ENCODE measurements around the gene HNRNPF.
A peak's percentile ranks its signal among the peaks of the same experiment; 100 is the strongest.
"Not testable (repeated sequence)": the region's sequence is repeated elsewhere in the genome, so short reads cannot be mapped to it uniquely, and the experiment has no call there.

Gene HNRNPF

DNA sequence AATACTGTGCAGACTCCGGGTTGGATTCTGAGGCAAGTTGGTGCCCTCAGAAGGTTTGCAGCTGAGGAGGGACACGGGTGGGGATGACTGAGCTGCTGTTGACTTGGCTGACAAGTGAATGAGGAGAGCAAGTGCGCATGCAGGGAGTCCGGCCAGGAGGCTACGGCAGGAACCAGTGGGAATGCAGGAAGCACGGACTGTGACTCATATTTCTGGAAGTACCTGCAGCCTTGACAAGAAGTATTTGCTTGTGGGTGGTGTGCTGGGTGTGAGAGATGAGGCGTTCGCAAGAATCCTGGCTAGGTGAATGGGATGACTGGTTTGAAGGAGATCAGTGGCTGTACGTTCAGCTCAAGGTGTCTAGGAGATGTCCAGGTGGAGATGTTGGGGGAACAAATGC is 68.4 kb downstream of the HNRNPF start:
- no peak overlapping the region for H3K27ac ChIP-seq (ENCODE audit: low read length)
- DNase-seq, result no peak
- no peaks in the 10 kb centered on the region for H4K20me1 ChIP-seq (ENCODE audit: insufficient read depth, low read length)
- no peaks in the 10 kb centered on the region for H3K4me1 ChIP-seq (ENCODE audit: insufficient read depth, low read length)
- no peaks in the 10 kb centered on the region for H3K79me2 ChIP-seq (ENCODE audit: insufficient read depth, low read length)
- no peak for ATAC-seq (ENCODE audit: insufficient read depth, low read depth)
- no peaks in the 10 kb centered on the region for H3K9me3 ChIP-seq (ENCODE audit: insufficient read depth, low read length, severe bottlenecking)
- no peak overlapping the region for H3K9ac ChIP-seq (ENCODE audit: low read depth, low read length)
- peaks cover 4% of the 10 kb centered on the region for H3K27me3 ChIP-seq (ENCODE audit: insufficient read depth, low read length, poor library complexity)
- H3K4me3 ChIP-seq (ENCODE audit: low read depth in 1 of 2, low read length in 2 of 2), result no peak overlapping the region
- H2AFZ ChIP-seq (ENCODE audit: low read depth, low read length), result no peak overlapping the region
- no peak for TF ChIP-seq EZH2 (IDR thresholded peaks at IDR 0.05; ENCODE audit: borderline replicate concordance, low read depth, low read length, severe bottlenecking)
- TF ChIP-seq, protein P1, sequence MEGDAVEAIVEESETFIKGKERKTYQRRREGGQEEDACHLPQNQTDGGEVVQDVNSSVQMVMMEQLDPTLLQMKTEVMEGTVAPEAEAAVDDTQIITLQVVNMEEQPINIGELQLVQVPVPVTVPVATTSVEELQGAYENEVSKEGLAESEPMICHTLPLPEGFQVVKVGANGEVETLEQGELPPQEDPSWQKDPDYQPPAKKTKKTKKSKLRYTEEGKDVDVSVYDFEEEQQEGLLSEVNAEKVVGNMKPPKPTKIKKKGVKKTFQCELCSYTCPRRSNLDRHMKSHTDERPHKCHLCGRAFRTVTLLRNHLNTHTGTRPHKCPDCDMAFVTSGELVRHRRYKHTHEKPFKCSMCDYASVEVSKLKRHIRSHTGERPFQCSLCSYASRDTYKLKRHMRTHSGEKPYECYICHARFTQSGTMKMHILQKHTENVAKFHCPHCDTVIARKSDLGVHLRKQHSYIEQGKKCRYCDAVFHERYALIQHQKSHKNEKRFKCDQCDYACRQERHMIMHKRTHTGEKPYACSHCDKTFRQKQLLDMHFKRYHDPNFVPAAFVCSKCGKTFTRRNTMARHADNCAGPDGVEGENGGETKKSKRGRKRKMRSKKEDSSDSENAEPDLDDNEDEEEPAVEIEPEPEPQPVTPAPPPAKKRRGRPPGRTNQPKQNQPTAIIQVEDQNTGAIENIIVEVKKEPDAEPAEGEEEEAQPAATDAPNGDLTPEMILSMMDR (IDR thresholded peaks at IDR 0.05; ENCODE audit: borderline replicate concordance, extremely low read depth, low read length, poor library complexity, severe bottlenecking), result no peak
- no peak overlapping the region for H3K4me2 ChIP-seq (ENCODE audit: insufficient read depth, low read length)
- H3K36me3 ChIP-seq (ENCODE audit: insufficient read depth, low read length), result no peaks in the 10 kb centered on the region

DNA sequence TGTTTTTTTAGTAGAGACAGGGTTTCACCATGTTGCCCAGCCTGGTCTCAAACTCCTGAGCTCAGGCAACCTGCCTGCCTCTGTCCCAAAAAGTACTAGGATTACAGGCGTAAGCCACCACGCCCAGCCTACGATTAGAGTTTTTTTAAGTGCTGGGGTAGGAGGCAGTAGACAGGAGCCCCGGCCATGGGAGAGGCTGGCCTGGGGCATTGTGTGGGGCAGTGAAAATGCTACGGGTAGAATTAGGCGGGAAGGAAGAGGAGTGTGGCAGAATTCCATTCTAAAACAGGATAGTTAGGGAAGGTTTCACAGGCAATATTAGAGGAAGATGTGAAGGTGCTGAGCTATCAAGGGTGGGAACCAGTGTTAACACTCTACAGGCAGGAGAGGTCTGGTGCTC is 68.9 kb downstream of the HNRNPF start:
- H3K9ac ChIP-seq (ENCODE audit: low read depth, low read length), result no peak overlapping the region
- no peak overlapping the region for H2AFZ ChIP-seq (ENCODE audit: low read depth, low read length)
- no peak overlapping the region for H3K27ac ChIP-seq (ENCODE audit: low read length)
- DNase-seq (no peak), ATAC-seq (ENCODE audit: insufficient read depth, low read depth) (no peak)
- H3K27me3 ChIP-seq (ENCODE audit: insufficient read depth, low read length, poor library complexity), result peaks cover 4% of the 10 kb centered on the region
- no peaks in the 10 kb centered on the region for H4K20me1 ChIP-seq (ENCODE audit: insufficient read depth, low read length)
- TF ChIP-seq, protein P1 (IDR thresholded peaks at IDR 0.05; ENCODE audit: borderline replicate concordance, extremely low read depth, low read length, poor library complexity, severe bottlenecking), result no peak
- no peak for TF ChIP-seq EZH2 (IDR thresholded peaks at IDR 0.05; ENCODE audit: borderline replicate concordance, low read depth, low read length, severe bottlenecking)
- H3K79me2 ChIP-seq (ENCODE audit: insufficient read depth, low read length), result no peaks in the 10 kb centered on the region
- H3K4me1 ChIP-seq (ENCODE audit: insufficient read depth, low read length), result no peaks in the 10 kb centered on the region
- no peak overlapping the region for H3K4me2 ChIP-seq (ENCODE audit: insufficient read depth, low read length)
- H3K36me3 ChIP-seq (ENCODE audit: insufficient read depth, low read length), result no peaks in the 10 kb centered on the region
- no peaks in the 10 kb centered on the region for H3K9me3 ChIP-seq (ENCODE audit: insufficient read depth, low read length, severe bottlenecking)
- no peak overlapping the region for H3K4me3 ChIP-seq (ENCODE audit: low read depth in 1 of 2, low read length in 2 of 2)

DNA sequence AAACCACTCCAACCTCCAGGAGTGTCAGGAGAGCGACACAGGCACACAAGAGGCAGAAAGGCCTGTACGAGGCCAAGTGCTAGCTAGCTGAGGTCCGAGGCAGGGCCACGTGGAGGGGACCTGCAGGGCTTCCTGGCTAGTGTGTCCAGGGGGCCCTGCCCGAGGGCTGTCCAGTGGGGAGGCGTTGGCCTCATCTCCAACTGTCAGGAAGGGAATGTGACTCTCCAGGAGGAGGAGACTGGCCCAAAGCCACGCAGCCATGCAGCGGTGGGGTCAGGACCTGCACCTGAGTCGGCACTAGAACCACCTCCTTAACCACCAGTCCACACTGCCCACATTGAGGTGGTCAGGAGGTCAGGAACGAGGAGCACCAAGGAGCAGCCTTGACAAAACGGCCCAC is 69.8 kb downstream of the HNRNPF start:
- no peak overlapping the region for H2AFZ ChIP-seq (ENCODE audit: low read depth, low read length)
- no peak overlapping the region for H3K4me2 ChIP-seq (ENCODE audit: insufficient read depth, low read length)
- H3K9ac ChIP-seq (ENCODE audit: low read depth, low read length), result no peak overlapping the region
- ATAC-seq (ENCODE audit: insufficient read depth, low read depth) (no peak), DNase-seq (no peak)
- H3K27me3 ChIP-seq (ENCODE audit: insufficient read depth, low read length, poor library complexity), result peaks cover 4% of the 10 kb centered on the region
- H4K20me1 ChIP-seq (ENCODE audit: insufficient read depth, low read length), result no peaks in the 10 kb centered on the region
- TF ChIP-seq, protein P1 (IDR thresholded peaks at IDR 0.05; ENCODE audit: borderline replicate concordance, extremely low read depth, low read length, poor library complexity, severe bottlenecking), result no peak
- TF ChIP-seq EZH2 (IDR thresholded peaks at IDR 0.05; ENCODE audit: borderline replicate concordance, low read depth, low read length, severe bottlenecking), result no peak
- no peak overlapping the region for H3K27ac ChIP-seq (ENCODE audit: low read length)
- H3K9me3 ChIP-seq (ENCODE audit: insufficient read depth, low read length, severe bottlenecking), result no peaks in the 10 kb centered on the region
- no peaks in the 10 kb centered on the region for H3K4me1 ChIP-seq (ENCODE audit: insufficient read depth, low read length)
- no peaks in the 10 kb centered on the region for H3K79me2 ChIP-seq (ENCODE audit: insufficient read depth, low read length)
- no peak overlapping the region for H3K4me3 ChIP-seq (ENCODE audit: low read depth in 1 of 2, low read length in 2 of 2)
- H3K36me3 ChIP-seq (ENCODE audit: insufficient read depth, low read length), result no peaks in the 10 kb centered on the region

DNA sequence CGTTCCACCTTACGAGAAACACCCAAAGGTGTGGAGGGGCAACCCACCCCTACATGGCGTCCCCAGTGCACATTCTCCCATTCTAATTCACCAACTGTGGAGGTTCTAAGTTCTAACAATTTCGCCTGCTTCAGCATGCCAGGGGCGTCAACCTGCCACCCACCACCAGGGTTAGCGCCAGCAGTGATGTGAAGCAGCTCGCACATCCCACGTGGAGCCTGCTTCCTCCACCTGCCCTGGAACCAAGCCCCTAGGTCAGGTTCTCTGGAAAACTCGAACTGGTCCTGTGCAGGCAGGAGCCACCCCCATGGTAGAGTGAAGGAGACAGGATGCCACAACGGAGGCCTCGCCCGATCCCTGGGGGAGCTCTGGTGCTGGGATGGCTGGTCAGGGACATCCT is 70.9 kb downstream of the HNRNPF start:
- ATAC-seq (ENCODE audit: insufficient read depth, low read depth) (0 out of 3 replicates have a peak, but pooled peaks have one; percentile 27), DNase-seq (no peak)
- Histone ChIP-seq H3K4me3 (ENCODE audit: low read depth in 1 of 2, low read length in 2 of 2) (no peak overlapping the region), H3K9ac (ENCODE audit: low read depth, low read length) (no peak overlapping the region), H4K20me1 (ENCODE audit: insufficient read depth, low read length) (no peaks in the 10 kb centered on the region), H3K36me3 (ENCODE audit: insufficient read depth, low read length) (no peaks in the 10 kb centered on the region), H3K27ac (ENCODE audit: low read length) (no peak overlapping the region), H3K4me2 (ENCODE audit: insufficient read depth, low read length) (no peak overlapping the region), H3K27me3 (ENCODE audit: insufficient read depth, low read length, poor library complexity) (peaks cover 4% of the 10 kb centered on the region), H3K9me3 (ENCODE audit: insufficient read depth, low read length, severe bottlenecking) (no peaks in the 10 kb centered on the region), H2AFZ (ENCODE audit: low read depth, low read length) (no peak overlapping the region), H3K4me1 (ENCODE audit: insufficient read depth, low read length) (no peaks in the 10 kb centered on the region), H3K79me2 (ENCODE audit: insufficient read depth, low read length) (no peaks in the 10 kb centered on the region)
- TF ChIP-seq, protein P1 (IDR thresholded peaks at IDR 0.05; ENCODE audit: borderline replicate concordance, extremely low read depth, low read length, poor library complexity, severe bottlenecking), result no peak
- TF ChIP-seq EZH2 (IDR thresholded peaks at IDR 0.05; ENCODE audit: borderline replicate concordance, low read depth, low read length, severe bottlenecking), result no peak

DNA sequence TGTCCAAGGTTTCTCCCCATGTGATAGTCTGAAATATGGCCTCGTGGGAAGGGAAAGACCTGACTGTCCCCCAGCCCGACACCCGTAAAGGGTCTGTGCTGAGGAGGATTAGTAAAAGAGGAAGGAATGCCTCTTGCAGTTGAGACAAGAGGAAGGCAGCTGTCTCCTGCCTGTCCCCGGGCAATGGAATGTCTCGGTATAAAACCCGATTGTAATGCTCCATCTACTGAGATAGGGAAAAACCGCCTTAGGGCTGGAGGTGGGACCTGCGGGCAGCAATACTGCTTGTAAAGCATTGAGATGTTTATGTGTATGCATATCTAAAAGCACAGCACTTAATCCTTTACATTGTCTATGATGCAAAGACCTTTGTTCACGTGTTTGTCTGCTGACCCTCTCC is 71.5 kb downstream of the HNRNPF start:
- H2AFZ ChIP-seq (ENCODE audit: low read depth, low read length); H3K9me3 ChIP-seq (ENCODE audit: insufficient read depth, low read length, severe bottlenecking); H3K27ac ChIP-seq (ENCODE audit: low read length); H3K9ac ChIP-seq (ENCODE audit: low read depth, low read length); H3K27me3 ChIP-seq (ENCODE audit: insufficient read depth, low read length, poor library complexity); H3K36me3 ChIP-seq (ENCODE audit: insufficient read depth, low read length); H3K4me2 ChIP-seq (ENCODE audit: insufficient read depth, low read length); H3K79me2 ChIP-seq (ENCODE audit: insufficient read depth, low read length); H3K4me3 ChIP-seq (ENCODE audit: low read depth in 1 of 2, low read length in 2 of 2); H4K20me1 ChIP-seq (ENCODE audit: insufficient read depth, low read length); H3K4me1 ChIP-seq (ENCODE audit: insufficient read depth, low read length); ATAC-seq (ENCODE audit: insufficient read depth, low read depth); DNase-seq: not testable (repeated sequence)
